Smooth muscle cell (in vitro differentiated cells): ENCODE results near the gene ADH1C. TPM values are rescaled to one million over a fixed set of nuclear protein-coding genes. Genes with fewer than 3 reads are reported as not detected.

Experiments
- DNase-seq: peaks from one replicate; lab custom pipeline; 2025; ENCODE audit not compliant: unreplicated experiment; lab: John Stamatoyannopoulos, UW
- H2AFZ ChIP-seq: fragments of 200-600 bp; sonication (generic); 2 replicates; pipeline ENCODE4 v1.6.0; 2016; ENCODE audit warnings: antibody characterized with exemption, low read depth, mild to moderate bottlenecking
- H3F3A ChIP-seq: fragments of 200-600 bp; sonication (generic); 2 replicates; pipeline ENCODE4 v1.6.0; 2017; ENCODE audit warnings: antibody characterized with exemption, low read depth
- H3K27ac ChIP-seq: fragments of 200-600 bp; sonication (generic); 2 replicates; pipeline ENCODE4 v1.5.1; 2016; ENCODE audit warnings: low read depth, mild to moderate bottlenecking
- H3K27me3 ChIP-seq: fragments of 200-600 bp; sonication (generic); 2 replicates; pipeline ENCODE4 v1.6.1; 2016; ENCODE audit warnings: low read depth, mild to moderate bottlenecking
- H3K36me3 ChIP-seq: fragments of 200-600 bp; sonication (generic); 2 replicates; pipeline ENCODE4 v1.5.1; 2016; ENCODE audit warnings: low read depth
- H3K4me1 ChIP-seq: fragments of 200-600 bp; sonication (generic); 2 replicates; pipeline ENCODE4 v1.5.1; 2016; ENCODE audit warnings: low read depth
- H3K4me2 ChIP-seq: fragments of 200-600 bp; sonication (generic); 2 replicates; pipeline ENCODE4 v1.6.0; 2016; ENCODE audit warnings: mild to moderate bottlenecking
- H3K4me3 ChIP-seq: fragments of 200-600 bp; sonication (generic); 2 replicates; pipeline ENCODE4 v1.5.1; 2016; ENCODE audit warnings: mild to moderate bottlenecking
- H3K79me2 ChIP-seq: fragments of 200-600 bp; sonication (generic); 2 replicates; pipeline ENCODE4 v1.6.0; 2016; ENCODE audit warnings: low read depth, mild to moderate bottlenecking
- H3K9ac ChIP-seq: fragments of 200-600 bp; sonication (generic); 2 replicates; pipeline ENCODE4 v1.6.0; 2016; ENCODE audit warnings: low read depth
- H3K9me3 ChIP-seq: fragments of 200-600 bp; sonication (generic); replicated peaks from 2 replicates; pipeline ENCODE4 v1.5.1; 2016; ENCODE audit warnings: low read depth
- H4K20me1 ChIP-seq: fragments of 200-600 bp; sonication (generic); 2 replicates; pipeline ENCODE4 v1.6.0; 2016; ENCODE audit warnings: low read depth
- CTCF ChIP-seq: fragments of 200-600 bp; sonication (generic); IDR thresholded peaks from 2 replicates; pipeline ENCODE4 v1.5.1; 2017; ENCODE audit warnings: borderline replicate concordance, mild to moderate bottlenecking, antibody characterized with exemption; ENCODE audit not compliant: insufficient read depth, poor library complexity, severe bottlenecking
- WGBS: methylation state at CpG from one replicate; pipeline ENCODE4 v1.1.7; 2016; ENCODE audit warnings: low lambda C conversion rate; 5-methylcytosine and 5-hydroxymethylcytosine counted together
- polyA plus RNA-seq: library from polyadenylated mRNA; unstranded; fragments of >200 nt; fragmentation: Nextera tagmentation; extraction: Ambion mirVana; gene quantifications from 2 replicates; pipeline ENCODE4 v1.2.1, GENCODE V29; 2016
- total RNA-seq: library from RNA; depleted of rRNA; stranded (reverse); fragments of >200 nt; gene quantifications from 2 replicates; pipeline ENCODE4 v1.2.3, GENCODE V29; 2014

The ADH1C gene
- total and polyA plus RNA-seq, 2 experiments from 2014 or later, result not detected

DNA sequence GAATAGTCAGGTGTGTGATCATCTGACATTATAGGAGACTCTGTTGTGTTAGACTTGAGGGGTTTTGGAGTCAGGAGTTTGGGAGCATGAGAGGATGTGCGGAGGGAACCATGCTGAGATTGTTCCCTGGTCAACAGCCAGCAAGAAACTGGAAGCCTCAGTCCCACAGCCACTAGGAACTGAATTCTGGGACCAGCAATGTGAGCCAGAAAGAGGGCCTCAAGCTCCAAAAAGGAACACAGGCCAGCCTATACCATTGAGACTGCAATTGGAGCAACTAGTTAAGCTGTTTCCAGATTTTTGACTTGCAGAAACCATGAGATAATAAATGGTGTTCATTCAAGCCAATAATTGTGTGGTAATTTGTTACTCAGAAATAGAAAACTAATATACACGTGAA, 22.7 kb downstream of the ADH1C start:
- no peaks in the 10 kb centered on the region for H3K27me3 ChIP-seq

DNA sequence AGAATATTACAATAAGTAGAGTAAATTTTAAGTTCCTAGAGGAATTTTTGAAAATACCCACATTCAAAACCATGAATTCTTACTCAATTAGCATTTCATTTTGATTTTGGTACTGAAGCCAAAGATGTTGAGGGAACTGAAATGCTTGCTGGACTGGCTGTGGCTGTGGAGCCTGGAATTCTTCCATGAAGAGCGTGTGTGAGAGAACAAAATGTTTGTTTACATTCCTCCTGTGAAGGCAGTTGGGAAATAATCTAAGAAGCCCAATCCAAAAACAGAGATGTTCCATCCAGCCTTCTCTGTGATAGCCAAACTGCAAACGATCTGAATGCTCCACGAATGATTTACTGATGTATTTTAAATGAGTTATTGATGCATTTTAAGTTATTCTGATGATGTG, 27.6 kb downstream of the ADH1C start:
- no peak for DNase-seq
- H3K27me3 ChIP-seq, result no peaks in the 10 kb centered on the region
- no peaks in the 10 kb centered on the region for H3K79me2 ChIP-seq
- H2AFZ ChIP-seq, result no peak overlapping the region
- no peaks in the 10 kb centered on the region for H3F3A ChIP-seq
- no peak for TF ChIP-seq CTCF
- no peaks in the 10 kb centered on the region for H3K36me3 ChIP-seq
- no peak overlapping the region for H3K4me2 ChIP-seq
- H3K4me1 ChIP-seq, result peaks cover 10% of the 10 kb centered on the region
- no peaks in the 10 kb centered on the region for H3K9me3 ChIP-seq
- H3K9ac ChIP-seq, result no peak overlapping the region
- H4K20me1 ChIP-seq, result no peaks in the 10 kb centered on the region
- WGBS, result 66% methylated on average over 3 of the region's 3 CpGs
- no peak overlapping the region for H3K27ac ChIP-seq
- H3K4me3 ChIP-seq, result no peak overlapping the region

More for the DNA sequence above, 22.7 kb downstream of the ADH1C start:
- Histone ChIP-seq H3K9me3 (no peaks in the 10 kb centered on the region), H3K79me2 (no peaks in the 10 kb centered on the region), H2AFZ (no peak overlapping the region), H3K4me3 (no peak overlapping the region), H3K36me3 (no peaks in the 10 kb centered on the region), H3F3A (no peaks in the 10 kb centered on the region), H3K4me2 (no peak overlapping the region), H4K20me1 (no peaks in the 10 kb centered on the region), H3K27ac (no peak overlapping the region), H3K9ac (no peak overlapping the region), H3K4me1 (no peaks in the 10 kb centered on the region)
- no peak for TF ChIP-seq CTCF
- no peak for DNase-seq
- 87% methylated on average over 2 of the region's 2 CpGs for WGBS

DNA sequence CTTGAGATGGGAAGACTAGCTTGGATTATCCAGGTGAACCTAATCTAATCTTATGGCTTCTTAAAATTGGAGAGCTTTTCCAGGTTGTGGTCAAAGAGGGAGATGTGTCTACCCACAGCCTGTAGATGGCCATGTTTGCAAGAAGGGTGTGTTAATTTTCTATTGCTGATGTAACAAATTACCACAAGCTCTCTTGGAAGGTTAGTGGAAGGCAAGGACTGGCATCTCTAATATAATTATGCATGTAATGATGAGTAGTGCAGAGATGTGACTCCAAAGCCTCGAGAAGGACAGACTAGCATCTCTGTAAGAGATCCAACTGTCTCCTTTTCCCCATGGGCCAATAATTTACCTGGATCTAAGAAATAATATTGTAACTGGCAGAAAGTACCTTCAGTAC, 28.2 kb downstream of the ADH1C start:
- DNase-seq, result no peak
- Histone ChIP-seq H3K4me1 (peaks cover 10% of the 10 kb centered on the region), H3K79me2 (no peaks in the 10 kb centered on the region), H4K20me1 (no peaks in the 10 kb centered on the region), H3K4me2 (no peak overlapping the region), H3K4me3 (no peak overlapping the region), H3K27ac (no peak overlapping the region), H3F3A (no peaks in the 10 kb centered on the region), H2AFZ (no peak overlapping the region), H3K36me3 (no peaks in the 10 kb centered on the region), H3K27me3 (no peaks in the 10 kb centered on the region), H3K9ac (no peak overlapping the region), H3K9me3 (no peaks in the 10 kb centered on the region)
- TF ChIP-seq CTCF, result no peak
- WGBS, result 82% methylated on average over 1 of the region's 1 CpG

DNA sequence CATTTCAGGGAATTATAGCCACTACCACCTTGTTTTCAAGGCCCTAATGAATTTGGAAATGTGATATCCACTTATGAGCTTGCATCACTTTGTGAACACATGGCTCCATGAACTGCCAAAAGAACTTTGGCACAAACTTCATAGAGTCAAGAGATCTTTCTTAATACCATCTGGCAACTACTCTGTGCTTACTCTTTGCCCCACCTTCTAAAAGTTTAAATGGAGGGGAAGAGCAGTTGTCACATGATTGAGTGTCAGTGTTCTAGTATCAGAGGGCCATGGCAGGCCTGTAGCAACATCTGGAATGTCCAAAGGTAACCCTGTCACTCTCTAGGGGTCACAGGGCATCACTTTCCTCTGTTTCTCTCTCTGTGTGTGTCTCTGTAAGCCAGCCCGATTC, 28.8 kb downstream of the ADH1C start:
- H3K4me2 ChIP-seq, result no peak overlapping the region
- no peak for DNase-seq
- no peaks in the 10 kb centered on the region for H3K9me3 ChIP-seq
- H3F3A ChIP-seq, result no peaks in the 10 kb centered on the region
- no peak for TF ChIP-seq CTCF
- no peak overlapping the region for H3K9ac ChIP-seq
- no peaks in the 10 kb centered on the region for H4K20me1 ChIP-seq
- H3K79me2 ChIP-seq, result no peaks in the 10 kb centered on the region
- H3K27me3 ChIP-seq, result no peaks in the 10 kb centered on the region
- no peak overlapping the region for H3K27ac ChIP-seq
- H3K36me3 ChIP-seq, result no peaks in the 10 kb centered on the region
- 87% methylated on average over 1 of the region's 1 CpG for WGBS
- no peak overlapping the region for H3K4me3 ChIP-seq
- peaks cover 10% of the 10 kb centered on the region for H3K4me1 ChIP-seq
- H2AFZ ChIP-seq, result no peak overlapping the region
